HG03571 (cell line): ENCODE data around the gene RPA3.

ENCODE experiments used
- ATAC-seq: cut with Tn5 transposase; IDR thresholded peaks from one replicate; pipeline ENCODE4 v1.9.1; 2021; ENCODE audit not compliant: unreplicated experiment

The RPA3 gene

DNA sequence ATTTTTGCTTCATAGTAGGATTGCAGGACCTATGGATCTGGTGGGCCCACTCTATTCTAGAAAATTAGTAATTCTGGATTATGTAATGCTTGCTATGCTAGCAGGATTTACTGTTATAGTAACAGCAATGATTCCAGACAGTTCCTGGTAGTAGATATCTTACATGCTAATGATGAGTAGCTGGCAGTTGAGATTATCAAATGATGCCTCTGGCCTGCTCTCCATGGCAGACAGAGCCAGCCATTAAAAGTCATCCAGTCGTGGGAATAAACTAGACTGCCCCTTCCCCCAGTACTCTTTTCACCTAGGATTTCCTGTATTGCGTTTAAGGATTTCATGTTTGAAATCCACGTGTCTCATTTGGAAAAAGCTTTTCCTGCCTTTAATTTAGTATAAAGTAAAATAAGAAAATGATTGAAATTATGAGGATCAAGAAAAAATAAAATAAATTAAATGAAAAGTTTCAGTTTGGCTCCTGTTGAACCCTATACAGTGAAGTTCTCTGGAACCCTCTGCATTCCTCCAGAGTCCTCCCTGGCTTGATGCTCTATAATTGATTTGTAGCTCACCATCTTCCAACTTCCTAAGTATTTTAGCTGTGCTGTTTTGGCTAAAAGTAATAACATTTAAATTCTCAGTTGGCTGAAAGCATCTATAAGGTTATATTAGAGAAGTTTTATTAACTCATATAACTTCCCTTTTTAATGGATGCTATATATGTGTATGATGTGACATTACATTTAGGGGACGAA lies 63.3 kb downstream of the RPA3 start:
- ATAC-seq: no peak

DNA sequence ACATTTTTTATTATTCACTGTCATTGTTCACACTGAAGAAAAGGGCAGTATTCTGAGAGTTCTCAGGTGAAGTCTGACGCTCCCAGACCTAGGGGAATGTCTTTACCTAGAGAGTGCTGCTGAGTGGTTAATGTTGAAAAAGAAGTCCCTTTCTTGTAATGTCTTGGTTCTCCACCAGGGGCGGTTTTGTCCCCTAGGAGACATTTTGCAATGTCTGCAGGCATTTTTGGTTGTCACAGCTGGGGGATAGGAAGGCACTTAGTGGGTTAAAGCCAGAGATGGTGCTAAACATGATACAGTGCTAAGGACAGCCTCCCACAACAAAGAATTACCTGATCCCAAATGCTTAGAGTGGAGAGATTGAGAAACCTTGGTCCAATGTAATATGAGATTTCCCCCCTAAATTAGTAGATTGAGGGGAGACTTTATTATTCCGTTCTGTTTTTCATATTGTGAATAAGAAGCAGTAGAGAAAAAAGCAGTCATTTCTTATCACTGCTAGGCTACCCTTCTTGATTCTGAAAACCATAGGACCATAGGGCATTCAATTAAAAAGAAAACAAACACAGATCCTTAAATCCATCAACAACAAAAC lies 64.7 kb downstream of the RPA3 start:
- no peak for ATAC-seq

DNA sequence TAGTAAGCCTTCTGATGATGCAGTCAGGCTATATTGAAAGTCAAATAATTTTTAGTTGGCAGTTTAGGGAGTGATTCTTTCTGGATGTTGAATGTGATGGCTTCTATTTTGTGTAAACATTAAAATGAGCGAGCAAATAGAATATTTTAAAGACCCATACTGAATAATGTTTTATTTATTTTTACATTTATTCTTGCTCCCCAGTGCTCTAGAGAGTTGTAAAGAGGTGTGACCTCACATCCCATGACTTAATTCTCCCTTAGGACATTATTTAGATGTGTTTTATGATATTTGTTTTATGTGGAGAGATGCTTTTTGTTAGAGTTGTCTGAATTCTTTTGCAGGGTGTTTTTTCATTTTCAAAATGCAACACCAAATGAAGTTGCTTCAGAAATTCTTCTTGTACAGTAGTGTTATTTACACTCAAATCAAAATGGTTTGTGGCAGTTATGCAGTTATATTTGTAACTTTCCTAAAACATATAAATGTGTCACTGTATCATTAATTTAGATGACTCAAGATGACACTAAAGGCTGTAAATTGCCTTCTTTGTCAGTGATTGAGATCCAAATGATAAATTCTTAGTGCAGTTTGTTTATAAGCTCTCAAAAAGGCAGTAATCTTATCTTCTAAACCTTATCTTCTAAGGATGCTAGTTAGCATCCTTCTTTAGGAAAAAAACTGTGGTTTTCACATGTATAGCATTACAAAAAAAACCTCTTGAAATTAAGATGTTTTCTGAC lies 65.4 kb downstream of the RPA3 start:
- no peak for ATAC-seq

DNA sequence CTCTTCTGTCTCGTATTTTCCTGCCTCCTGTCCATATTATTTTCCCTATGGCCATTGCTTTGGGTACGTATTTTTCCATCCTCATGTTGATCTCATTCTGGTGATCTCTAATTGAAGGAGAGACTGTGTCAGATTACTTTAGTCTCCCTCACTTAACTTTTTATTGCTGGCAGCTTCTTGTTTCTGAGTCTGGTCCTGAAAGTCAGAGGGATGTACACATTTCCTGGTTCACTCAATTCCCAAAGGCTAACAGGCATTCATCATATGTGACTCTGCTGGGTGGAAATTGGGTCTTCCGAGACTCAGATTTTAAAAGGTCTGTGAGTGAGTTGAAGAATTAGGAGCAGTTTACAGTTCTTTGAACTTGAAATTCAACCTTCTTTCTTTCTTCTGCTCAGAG lies 66.9 kb downstream of the RPA3 start:
- no peak for ATAC-seq

DNA sequence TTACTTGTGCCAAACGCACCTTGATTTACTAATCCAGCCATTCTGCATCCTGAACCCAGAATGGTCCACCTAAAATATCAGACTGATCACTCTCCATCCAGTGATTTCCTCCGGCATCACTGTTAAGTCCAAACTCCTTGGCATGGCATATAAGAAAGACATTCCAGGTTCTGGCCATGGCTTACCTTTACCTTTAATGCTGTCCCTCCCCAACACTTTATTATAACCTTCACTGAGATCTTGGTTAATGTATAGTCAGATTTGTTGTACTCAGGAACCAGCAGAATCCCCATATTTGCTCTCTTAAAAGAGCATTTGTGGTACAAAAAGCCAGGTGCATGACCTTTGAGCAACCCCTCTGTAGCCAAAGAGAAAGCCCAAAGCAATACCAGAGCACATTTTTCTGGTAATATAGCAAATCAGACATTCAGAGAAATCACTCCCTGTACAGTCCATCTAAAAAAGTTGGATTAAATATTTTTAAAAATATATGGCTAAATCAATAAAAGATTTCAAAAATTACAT lies 67.7 kb downstream of the RPA3 start:
- no peak for ATAC-seq

DNA sequence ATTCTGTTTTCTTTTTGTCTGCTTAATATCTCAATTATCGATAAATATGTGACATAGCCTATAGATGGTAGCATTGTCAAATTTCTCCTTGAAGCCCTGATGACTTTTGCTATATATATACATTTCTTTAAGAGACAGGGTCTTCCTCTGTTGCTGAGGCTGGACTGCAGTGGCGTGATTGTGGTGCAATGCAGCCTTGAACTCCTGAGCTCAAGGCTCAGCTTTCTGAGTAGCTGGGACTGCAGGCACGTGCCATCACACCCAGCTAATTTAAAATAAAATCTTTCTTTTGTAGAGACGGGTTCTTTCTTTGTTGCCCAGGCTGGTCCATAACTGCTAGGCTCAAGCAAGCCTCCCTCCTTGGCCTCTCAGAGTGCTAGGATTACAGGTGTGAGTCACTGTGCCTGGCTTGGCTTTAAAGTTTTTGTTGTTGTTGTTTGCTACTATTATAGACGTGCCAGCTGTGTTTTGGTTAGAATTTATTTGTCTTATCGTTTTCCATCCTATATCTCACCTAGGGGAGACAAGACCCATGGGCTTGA lies 70.8 kb downstream of the RPA3 start:
- no peak for ATAC-seq

DNA sequence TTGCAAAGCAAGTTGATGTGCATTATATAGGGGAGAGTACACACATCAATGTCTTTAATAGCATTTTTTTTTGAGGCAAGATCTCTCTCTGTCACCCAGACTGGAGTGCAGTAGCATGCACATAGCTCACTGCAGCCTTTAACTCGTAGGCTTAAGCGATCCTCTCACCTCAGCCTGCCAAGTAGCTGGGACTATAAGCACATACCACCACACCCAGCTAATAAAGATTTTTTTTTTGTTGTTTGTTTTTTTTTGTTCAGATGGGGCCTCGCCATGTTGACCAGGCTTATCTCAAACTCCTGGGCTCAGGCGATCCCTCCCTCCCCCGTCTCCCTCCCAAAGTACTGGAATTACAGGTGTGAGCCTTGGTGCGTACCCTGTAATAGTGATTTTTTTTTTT lies 76.3 kb downstream of the RPA3 start:
- ATAC-seq: no peak

DNA sequence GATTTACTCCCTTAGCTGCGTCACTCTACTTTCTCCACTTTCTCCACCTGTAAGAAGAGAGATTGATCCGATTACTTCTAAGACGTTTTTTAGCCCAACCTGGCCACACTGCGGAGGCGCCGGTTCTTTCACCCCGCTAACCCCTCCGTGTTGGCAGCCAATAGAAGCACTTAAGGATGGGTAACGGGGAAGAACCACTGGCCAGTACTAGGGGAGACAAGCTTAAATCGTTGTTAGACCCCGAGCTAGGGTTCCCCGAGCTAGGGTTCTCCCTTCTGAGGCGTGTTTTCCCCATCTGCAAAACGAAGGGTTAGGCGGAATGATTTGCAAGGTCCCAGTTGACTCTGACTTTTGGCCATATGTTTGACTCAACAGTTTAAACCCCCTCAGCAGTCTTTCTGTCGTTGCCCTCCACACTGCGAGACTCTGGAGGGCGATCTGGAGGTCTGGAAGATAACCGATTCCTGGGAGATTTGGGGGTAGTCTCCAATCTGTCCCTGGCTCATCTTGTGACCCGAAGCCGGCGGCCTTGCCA lies 77.2 kb downstream of the RPA3 start:
- no peak for ATAC-seq

DNA sequence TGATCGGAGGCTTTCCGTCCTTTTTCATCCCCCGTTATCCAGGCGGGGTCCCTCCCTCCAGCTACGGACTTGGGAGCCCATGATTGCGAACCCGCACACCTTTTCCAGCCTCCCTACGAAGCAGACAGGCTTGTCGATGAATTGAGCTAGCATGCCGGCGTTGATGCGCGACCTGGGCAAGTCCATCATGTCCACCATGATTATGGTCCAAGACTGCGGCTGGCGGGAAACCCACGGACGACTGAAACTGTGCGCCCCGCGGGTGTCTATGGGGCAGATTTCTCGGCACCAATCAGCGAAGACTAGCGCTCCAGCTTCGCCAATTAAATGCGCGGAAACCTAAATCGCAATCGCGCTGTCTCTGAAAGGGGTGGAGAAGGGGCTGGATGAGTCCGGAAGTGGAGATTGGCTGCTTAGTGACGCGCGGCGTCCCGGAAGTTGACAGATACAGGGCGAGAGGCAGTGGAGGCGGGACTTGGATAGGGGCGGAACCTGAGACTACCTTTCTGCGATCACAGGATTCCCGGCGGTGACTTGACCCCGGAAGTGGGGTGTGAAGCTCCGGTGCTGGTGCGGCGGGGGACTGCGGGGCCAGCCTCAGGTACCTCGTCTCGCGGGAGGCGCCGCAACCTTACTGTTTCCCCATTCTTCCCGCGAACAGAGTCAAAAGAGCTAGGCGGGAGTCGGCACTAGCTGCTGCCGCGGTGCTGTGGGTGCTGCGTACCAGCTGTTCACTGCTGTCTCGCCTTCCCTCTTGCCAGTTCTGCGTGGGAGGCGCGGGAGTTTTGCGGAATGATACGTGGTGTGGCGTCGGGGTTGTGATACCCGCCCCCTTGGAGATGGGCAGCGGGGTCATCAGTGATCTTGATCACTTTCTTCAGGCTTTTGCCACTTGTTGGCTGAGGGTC lies 77.9 kb downstream of the RPA3 start, which contains the start of gene UMAD1:
Gene UMAD1 (plus strand): TSS at position 532 of the 908 bp plus-strand sequence. CDS start 32,620 bp downstream, outside the sequence.
- peak; percentile 98 for ATAC-seq

DNA sequence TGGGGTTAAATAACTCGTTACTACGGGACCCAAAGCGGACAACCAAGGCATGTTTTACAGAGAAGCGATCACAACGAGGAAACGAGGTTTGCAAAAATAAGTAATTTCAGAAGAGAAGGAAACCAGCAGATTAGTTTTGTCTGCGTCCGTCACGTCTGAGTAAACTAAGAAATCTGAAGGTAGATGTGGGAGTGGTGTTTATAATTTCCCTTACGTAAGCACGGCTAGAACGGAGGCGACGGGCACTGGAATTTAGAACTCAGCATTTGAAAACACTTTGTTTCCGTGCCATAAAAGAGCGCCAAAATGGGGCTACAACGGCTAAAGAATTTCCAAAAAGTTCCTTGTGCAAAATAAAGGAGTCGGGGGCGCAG lies 78.6 kb downstream of the RPA3 start:
- ATAC-seq: no peak

DNA sequence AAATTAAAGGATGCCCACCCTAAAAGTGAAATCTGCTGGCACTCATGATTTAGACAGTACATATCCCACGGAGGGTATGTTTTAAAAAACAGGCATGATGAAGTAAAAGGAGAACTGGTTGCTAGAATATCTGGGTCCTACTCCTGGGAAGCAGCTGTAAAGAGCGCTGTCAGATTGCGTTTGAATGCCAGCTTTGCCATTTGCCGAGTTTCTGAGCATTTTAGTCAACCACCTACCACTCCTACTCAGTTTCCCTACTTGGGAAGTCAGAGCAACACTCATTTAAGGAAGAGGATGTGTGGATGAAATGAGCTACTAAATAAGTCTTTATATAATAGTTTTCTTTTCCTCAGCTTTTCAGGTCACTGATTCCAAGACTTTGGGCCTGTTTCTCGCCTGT lies 79.0 kb downstream of the RPA3 start:
- no peak for ATAC-seq

DNA sequence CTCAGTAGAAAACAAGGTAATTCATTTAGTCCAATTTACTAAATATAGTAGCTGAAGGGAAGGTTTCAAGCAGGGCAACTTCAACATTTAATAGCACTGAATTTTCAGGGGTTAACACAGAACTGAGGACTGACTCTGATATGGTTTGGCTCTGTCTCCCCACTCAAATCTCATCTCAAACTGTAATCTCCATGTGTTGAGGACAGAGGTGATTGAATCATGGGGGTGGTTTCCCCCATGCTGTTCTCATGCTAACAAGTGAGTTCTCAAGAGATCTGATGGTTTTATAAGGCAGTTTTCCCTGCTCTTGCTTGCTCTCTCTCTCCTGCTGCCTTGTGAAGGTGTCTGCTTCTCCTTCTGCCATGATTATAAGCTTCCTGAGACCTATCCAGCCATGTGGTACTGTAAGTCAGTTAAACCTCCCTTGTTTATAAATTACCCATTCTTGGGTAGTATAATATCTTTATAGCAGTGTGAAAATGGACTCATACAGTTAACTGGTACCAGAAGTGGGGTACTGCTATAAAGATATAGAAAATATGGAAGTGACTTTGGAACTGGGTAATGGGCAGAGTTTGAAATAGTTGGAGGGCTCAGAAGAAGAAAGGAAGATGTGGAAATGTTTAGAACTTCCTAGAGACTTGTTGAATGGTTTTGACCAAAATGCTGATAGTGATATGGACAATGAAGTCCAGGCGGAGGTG lies 87.6 kb downstream of the RPA3 start:
- ATAC-seq: no peak

DNA sequence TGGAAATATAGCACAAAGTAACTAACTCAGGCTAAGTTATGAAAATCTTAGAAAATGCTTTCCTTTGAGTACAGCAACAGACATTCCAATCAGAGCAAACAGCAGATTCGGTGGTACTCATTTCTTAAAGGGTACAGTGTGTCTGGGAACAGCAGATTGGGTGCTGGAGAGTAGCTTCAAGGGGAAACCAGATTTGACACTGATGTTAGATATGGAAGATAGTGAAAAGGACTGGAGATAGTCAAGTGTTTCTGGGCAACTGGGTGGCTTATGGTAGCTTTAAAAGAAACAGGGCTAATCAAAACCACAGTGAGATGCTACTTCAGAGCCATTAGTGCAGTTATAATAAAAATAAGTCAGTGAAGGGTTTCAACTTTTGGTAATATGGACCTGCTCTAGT lies 89.9 kb downstream of the RPA3 start:
- ATAC-seq: no peak

DNA sequence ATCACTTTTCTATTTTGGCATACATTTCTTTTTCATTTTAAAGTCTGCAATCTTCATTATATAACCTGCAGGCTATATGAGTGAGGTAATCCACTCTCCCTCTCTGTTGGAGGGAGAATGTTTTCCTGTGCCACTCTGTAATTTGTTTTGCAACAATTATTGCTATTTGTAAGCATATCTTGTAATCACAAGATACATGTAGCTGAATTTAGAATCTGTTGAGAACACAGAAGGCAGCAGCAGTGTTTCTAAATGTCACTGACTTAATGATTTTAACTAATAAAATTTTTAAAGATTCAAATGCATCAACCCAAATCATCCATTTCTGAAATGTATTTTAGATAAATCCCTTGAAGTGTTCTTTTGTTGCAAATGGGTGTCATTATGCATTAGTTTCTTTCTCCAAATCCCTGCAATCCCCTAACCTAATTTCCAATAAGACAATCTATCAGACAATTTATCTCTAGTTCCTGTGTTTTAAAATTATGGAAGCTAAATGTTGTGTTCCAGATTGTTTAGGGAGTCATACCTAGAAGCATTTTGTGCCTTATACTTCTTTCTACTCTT lies 97.7 kb downstream of the RPA3 start:
- no peak for ATAC-seq

DNA sequence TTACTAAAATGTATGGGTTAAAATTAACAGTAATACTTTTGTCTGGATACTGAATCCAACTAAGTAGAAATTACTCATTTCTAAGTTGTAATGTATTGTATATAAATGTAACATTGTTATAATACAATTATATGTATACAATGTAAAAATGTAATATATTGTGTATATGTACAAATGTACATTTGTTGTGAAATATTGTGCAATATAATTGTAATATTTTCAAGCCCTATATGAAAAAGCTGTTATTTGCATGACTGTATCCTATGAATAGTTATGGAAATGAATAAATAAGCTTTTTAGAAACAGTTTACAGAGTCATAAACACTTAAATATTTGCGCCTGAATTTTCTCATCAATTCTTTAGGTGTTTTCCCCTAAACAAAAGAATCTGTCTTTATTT lies 98.2 kb downstream of the RPA3 start:
- no peak for ATAC-seq

DNA sequence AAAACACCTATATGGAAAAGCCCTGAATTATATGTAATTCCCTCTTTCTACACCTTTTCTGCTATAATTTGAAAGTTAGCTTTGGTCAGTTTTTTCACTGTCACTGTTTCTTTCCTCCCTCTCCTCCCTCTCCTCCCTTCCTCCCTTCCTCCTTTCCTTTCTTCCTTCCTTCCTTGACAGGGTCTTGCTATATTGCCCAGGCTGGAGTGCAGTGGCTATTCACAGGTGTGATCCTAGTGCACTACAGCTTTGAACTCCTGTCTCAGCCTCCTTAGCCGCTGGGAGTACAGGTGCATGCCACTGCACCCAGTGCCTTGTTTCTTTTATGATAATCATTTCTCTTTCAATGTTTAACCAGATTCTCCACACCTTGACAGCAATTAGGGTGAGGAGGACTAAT lies 100.0 kb downstream of the RPA3 start:
- no peak for ATAC-seq

DNA sequence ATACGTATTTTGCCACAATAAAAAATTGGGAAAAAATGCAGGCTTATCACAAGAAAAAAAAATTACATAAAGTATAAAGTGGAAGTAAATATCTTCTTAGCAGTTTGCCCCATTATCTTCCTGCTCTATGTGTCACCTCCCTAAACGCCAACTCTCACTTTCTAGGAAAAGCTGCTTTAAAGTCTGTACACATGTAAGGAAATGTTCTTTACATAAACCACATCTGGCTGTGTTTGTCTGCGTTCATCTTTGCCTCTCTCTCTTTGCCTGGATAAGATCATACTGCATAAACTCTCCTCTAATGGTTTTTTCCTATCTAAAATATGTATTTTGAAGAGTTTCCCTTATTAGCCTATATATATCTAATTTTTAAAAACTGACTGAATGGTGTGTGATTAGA lies 100.9 kb downstream of the RPA3 start:
- no peak for ATAC-seq

DNA sequence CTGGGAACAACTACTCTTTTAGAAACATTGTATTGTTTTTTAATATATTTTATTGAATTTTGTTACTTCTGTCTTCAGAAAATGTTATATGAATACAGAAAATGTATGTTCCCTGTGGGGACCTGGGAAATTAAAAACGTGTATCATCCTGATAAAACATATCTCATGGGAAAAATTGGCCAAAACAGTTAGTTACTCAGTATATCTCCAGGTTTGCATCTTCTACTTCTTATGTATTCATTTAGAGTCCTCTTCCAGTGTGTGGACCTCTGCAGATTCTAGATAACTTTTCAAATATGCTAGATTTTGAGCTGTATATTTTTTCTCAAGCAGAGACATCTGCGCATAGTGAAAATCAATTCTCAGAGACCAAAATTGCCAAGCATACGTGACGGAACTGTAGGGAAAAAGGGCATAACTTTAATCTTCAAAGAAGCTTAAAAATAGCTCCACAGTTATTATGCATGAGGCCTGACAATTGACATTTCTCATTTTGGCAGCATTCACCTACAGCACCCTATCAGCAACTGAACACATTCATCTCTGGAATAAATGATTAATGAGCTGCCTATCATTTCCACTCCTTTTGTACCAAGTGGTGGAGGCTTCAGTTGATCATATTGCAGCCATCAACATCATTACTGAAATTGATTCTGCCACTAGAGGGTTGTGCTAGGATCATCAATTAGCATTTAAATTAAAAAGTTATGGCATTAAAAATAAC lies 104.2 kb downstream of the RPA3 start:
- no peak for ATAC-seq

DNA sequence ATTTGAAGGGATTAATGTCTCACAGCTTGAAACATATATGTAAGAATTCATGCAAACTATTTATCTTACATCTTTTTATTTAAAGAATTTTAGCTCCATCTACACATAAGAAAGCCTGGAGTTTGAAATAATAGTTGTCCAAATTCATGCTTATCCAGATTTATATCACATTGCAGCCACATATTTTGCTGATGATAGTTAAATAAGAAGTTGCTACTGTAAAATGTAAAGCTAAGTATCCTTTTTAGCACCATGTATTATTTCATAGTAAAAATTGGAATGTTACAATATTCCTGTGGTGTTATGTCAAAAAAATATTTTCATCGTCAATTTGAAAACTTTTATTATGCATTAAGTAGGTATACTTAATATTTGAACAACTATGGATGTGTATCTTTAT lies 105.2 kb downstream of the RPA3 start:
- ATAC-seq: no peak
